ENCODE data around the gene CDRT4. TPM values are rescaled to one million over a fixed set of nuclear protein-coding genes. Genes with fewer than 3 reads are reported as not detected.

The CDRT4 gene
- total RNA-seq, 1 experiment from 2014 or later: 6.2 TPM

DNA sequence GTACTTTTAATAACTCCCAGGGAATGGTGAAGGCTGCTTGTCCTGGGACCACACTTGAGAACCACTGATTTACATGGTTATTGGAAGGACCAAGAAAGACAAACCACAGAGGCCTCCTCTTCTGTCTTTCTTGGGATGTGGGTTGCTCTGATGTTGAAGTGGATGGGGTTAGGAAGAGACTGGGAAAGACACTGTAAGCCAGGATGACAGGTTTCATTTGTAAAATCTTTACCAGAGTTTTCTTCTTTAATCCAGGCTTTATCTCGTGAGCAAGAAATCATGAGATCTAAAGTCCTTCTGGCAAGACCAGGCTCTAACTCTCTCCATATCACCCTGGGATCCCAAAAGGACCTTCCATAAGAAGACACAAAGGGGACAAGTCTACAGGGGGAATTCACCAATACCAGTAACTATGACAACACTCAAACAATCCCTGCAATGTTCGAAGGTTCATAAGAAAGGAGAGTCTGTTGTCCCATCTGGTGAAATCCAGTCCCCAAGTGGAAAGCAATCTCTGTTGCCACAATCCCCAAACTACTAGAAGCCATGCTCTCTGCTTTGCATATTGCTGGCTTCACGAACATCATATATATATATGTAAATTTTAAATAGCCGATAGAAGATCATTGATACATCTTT lies 44.8 kb upstream of the CDRT4 start:
- Histone ChIP-seq H3K4me3 (replicated peaks in 1 of 2; ENCODE audit: low read depth in 1 of 2, low read length in 2 of 2) (no peak overlapping the region), H3K27me3 (ENCODE audit: insufficient read depth, low read length) (no peaks in the 10 kb centered on the region), H3K4me2 (ENCODE audit: low read length) (no peak overlapping the region), H3K4me1 (ENCODE audit: control insufficient read depth in 1 of 2, insufficient read depth in 2 of 2, low read length in 2 of 2) (peaks cover 0 to 17% of the 10 kb centered on the region in 2 experiments; a peak in 2 of 4 replicates), H3K9me3 (ENCODE audit: control insufficient read depth in 1 of 2, insufficient read depth in 1 of 2, low read depth in 1 of 2, low read length in 2 of 2) (no peaks in the 10 kb centered on the region), H2AFZ (ENCODE audit: low read depth, low read length, poor library complexity, severe bottlenecking) (no peak overlapping the region), H3K9me2 (ENCODE audit: insufficient read depth) (no peaks in the 10 kb centered on the region), H3K79me2 (ENCODE audit: insufficient read depth, low read length) (no peaks in the 10 kb centered on the region), H3K9ac (ENCODE audit: low read length) (no peak overlapping the region), H4K20me1 (ENCODE audit: insufficient read depth) (no peaks in the 10 kb centered on the region), H3K36me3 (ENCODE audit: control insufficient read depth in 1 of 2, insufficient read depth in 2 of 2, low read length in 2 of 2) (no peaks in the 10 kb centered on the region), H3K27ac (ENCODE audit: low read depth, low read length) (no peak overlapping the region)
- ChIA-PET RAD21 (ENCODE audit: low non-redundant PET in 1 of 2, low total read pairs in 2 of 2, uncharacterized antibody in 2 of 2, unreplicated experiment in 2 of 2) (no interaction called here), POLR2A (no interaction called here), CTCF (interaction anchor here (1.7 kb wide), 1 partner anchor 9 kb away, joined by 5 read pairs; no protein-coding TSS in a partner anchor)
- TF ChIP-seq ZFX (IDR thresholded peaks at IDR 0.05): no peak
- TF ChIP-seq EGR1 (IDR thresholded peaks at IDR 0.05; ENCODE audit: low read depth): no peak
- TF ChIP-seq SIN3A (IDR thresholded peaks at IDR 0.05; ENCODE audit: low read depth): no peak
- TF ChIP-seq ELF1 (IDR thresholded peaks at IDR 0.05; ENCODE audit: borderline replicate concordance, low read depth): no peak
- no peak for TF ChIP-seq RAD21 (IDR thresholded peaks at IDR 0.05; ENCODE audit: low read depth)
- TF ChIP-seq CBX3 (IDR thresholded peaks at IDR 0.05; ENCODE audit: low read depth): no peak
- no peak for TF ChIP-seq FOSL1 (IDR thresholded peaks at IDR 0.05; ENCODE audit: low read depth)
- TF ChIP-seq, protein P1, sequence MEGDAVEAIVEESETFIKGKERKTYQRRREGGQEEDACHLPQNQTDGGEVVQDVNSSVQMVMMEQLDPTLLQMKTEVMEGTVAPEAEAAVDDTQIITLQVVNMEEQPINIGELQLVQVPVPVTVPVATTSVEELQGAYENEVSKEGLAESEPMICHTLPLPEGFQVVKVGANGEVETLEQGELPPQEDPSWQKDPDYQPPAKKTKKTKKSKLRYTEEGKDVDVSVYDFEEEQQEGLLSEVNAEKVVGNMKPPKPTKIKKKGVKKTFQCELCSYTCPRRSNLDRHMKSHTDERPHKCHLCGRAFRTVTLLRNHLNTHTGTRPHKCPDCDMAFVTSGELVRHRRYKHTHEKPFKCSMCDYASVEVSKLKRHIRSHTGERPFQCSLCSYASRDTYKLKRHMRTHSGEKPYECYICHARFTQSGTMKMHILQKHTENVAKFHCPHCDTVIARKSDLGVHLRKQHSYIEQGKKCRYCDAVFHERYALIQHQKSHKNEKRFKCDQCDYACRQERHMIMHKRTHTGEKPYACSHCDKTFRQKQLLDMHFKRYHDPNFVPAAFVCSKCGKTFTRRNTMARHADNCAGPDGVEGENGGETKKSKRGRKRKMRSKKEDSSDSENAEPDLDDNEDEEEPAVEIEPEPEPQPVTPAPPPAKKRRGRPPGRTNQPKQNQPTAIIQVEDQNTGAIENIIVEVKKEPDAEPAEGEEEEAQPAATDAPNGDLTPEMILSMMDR (IDR thresholded peaks at IDR 0.05 in 2 of 3, conservative IDR thresholded peaks at IDR 0.05 in 1 of 3; ENCODE audit: borderline replicate concordance in 1 of 3, insufficient read depth in 1 of 3, low read depth in 2 of 3, low read length in 2 of 3): no peak
- TF ChIP-seq JUND (IDR thresholded peaks at IDR 0.05): no peak
- TF ChIP-seq, protein P2, sequence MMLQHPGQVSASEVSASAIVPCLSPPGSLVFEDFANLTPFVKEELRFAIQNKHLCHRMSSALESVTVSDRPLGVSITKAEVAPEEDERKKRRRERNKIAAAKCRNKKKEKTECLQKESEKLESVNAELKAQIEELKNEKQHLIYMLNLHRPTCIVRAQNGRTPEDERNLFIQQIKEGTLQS (IDR thresholded peaks at IDR 0.05): no peak
- TF ChIP-seq SRF (IDR thresholded peaks at IDR 0.05; ENCODE audit: low read depth): no peak
- TF ChIP-seq POLR2A (IDR thresholded peaks at IDR 0.05; ENCODE audit: borderline replicate concordance, extremely low read depth, insufficient read depth, insufficient read length): no peak
- TF ChIP-seq, protein P3, sequence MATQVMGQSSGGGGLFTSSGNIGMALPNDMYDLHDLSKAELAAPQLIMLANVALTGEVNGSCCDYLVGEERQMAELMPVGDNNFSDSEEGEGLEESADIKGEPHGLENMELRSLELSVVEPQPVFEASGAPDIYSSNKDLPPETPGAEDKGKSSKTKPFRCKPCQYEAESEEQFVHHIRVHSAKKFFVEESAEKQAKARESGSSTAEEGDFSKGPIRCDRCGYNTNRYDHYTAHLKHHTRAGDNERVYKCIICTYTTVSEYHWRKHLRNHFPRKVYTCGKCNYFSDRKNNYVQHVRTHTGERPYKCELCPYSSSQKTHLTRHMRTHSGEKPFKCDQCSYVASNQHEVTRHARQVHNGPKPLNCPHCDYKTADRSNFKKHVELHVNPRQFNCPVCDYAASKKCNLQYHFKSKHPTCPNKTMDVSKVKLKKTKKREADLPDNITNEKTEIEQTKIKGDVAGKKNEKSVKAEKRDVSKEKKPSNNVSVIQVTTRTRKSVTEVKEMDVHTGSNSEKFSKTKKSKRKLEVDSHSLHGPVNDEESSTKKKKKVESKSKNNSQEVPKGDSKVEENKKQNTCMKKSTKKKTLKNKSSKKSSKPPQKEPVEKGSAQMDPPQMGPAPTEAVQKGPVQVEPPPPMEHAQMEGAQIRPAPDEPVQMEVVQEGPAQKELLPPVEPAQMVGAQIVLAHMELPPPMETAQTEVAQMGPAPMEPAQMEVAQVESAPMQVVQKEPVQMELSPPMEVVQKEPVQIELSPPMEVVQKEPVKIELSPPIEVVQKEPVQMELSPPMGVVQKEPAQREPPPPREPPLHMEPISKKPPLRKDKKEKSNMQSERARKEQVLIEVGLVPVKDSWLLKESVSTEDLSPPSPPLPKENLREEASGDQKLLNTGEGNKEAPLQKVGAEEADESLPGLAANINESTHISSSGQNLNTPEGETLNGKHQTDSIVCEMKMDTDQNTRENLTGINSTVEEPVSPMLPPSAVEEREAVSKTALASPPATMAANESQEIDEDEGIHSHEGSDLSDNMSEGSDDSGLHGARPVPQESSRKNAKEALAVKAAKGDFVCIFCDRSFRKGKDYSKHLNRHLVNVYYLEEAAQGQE (IDR thresholded peaks at IDR 0.05; ENCODE audit: low read depth): no peak
- TF ChIP-seq YY1 (IDR thresholded peaks at IDR 0.05; ENCODE audit: extremely low read depth, insufficient replicate concordance, low read depth, low read length): no peak
- TF ChIP-seq, protein P4, sequence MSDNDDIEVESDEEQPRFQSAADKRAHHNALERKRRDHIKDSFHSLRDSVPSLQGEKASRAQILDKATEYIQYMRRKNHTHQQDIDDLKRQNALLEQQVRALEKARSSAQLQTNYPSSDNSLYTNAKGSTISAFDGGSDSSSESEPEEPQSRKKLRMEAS (IDR thresholded peaks at IDR 0.05): no peak
- no peak for TF ChIP-seq ZNF274 (IDR thresholded peaks at IDR 0.05; ENCODE audit: low read depth, low read length)
- TF ChIP-seq POLR2AphosphoS5 (IDR thresholded peaks at IDR 0.05; ENCODE audit: low read depth, low read length): no peak
- no peak for TF ChIP-seq SP1 (IDR thresholded peaks at IDR 0.05; ENCODE audit: low read depth)
- TF ChIP-seq EZH2phosphoT487 (IDR thresholded peaks at IDR 0.05; ENCODE audit: borderline replicate concordance): no peak
- no TSS peak for BruUV-seq (replicated peaks)
- no peak for DNase-seq (ENCODE audit: low read depth, low spot score)
- intact Hi-C loops (cut with micrococcal nuclease): no loop called here
- ATAC-seq: no peak

All from HCT116 (cell line).